ENCODE measurements around the gene KCTD10. TPM values are rescaled to one million over a fixed set of nuclear protein-coding genes. Genes with fewer than 3 reads are reported as not detected.

KCTD10 gene
- total and polyA plus RNA-seq, 2 of the 13 experiments (the other 11 are each of a cell fraction or from before 2014, with no cell fraction given) = 6.9 to 25.4 TPM

DNA sequence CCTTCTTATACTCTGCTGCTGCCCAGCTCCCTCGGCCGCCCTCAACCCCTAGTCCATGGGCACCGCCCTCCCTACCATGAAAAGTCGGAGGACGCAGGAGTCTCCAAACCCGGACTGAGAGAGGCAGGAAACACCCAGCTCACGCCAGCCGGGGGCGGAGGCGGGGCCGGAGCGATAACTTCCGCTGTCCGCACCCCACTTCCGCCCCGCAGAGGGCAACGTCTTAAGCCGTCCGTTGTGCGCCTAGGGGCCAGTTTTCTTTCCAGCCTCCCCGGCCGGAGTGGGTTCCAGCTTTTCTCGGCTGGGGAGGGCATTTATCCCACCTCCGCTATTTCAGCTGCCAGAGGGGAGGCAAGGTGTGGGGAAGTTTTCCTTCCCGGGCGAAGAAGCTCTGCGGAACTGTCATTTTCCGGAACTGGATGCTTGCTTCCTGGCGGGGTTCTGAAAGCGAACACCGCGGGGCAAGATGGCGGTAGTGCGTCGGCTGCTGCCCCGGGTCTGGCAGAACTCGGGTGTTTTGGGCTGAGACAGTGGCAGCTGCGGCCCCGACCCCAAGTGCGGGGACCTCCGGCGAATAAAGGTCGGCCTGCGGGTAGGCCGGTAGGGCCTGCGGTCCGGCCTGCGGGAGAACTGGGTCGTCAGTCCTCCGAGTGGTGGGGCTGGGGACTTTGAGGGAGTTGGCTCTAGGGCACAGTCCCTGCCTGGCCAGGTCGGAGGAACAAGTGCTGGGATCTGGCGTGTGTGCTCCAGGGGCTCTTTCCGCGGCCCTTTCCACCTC lies at the start of gene KCTD10, which contains the start of gene UBE3B (continued):
- TF ChIP-seq, protein P1, sequence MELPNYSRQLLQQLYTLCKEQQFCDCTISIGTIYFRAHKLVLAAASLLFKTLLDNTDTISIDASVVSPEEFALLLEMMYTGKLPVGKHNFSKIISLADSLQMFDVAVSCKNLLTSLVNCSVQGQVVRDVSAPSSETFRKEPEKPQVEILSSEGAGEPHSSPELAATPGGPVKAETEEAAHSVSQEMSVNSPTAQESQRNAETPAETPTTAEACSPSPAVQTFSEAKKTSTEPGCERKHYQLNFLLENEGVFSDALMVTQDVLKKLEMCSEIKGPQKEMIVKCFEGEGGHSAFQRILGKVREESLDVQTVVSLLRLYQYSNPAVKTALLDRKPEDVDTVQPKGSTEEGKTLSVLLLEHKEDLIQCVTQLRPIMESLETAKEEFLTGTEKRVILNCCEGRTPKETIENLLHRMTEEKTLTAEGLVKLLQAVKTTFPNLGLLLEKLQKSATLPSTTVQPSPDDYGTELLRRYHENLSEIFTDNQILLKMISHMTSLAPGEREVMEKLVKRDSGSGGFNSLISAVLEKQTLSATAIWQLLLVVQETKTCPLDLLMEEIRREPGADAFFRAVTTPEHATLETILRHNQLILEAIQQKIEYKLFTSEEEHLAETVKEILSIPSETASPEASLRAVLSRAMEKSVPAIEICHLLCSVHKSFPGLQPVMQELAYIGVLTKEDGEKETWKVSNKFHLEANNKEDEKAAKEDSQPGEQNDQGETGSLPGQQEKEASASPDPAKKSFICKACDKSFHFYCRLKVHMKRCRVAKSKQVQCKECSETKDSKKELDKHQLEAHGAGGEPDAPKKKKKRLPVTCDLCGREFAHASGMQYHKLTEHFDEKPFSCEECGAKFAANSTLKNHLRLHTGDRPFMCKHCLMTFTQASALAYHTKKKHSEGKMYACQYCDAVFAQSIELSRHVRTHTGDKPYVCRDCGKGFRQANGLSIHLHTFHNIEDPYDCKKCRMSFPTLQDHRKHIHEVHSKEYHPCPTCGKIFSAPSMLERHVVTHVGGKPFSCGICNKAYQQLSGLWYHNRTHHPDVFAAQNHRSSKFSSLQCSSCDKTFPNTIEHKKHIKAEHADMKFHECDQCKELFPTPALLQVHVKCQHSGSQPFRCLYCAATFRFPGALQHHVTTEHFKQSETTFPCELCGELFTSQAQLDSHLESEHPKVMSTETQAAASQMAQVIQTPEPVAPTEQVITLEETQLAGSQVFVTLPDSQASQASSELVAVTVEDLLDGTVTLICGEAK (IDR thresholded peaks at IDR 0.05) = peak; percentile 97
- TF ChIP-seq, protein P1 (CRISPR knock-in tag; IDR thresholded peaks at IDR 0.05) = peak; percentile 77
- TF ChIP-seq, protein P2, sequence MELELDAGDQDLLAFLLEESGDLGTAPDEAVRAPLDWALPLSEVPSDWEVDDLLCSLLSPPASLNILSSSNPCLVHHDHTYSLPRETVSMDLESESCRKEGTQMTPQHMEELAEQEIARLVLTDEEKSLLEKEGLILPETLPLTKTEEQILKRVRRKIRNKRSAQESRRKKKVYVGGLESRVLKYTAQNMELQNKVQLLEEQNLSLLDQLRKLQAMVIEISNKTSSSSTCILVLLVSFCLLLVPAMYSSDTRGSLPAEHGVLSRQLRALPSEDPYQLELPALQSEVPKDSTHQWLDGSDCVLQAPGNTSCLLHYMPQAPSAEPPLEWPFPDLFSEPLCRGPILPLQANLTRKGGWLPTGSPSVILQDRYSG (CRISPR knock-in tag; IDR thresholded peaks at IDR 0.05) = no peak
- TF ChIP-seq RXRB (CRISPR knock-in tag; IDR thresholded peaks at IDR 0.05; ENCODE audit: borderline replicate concordance) = peak; percentile 12; the same call in 1 of the 2 replicates
- TF ChIP-seq, protein P3, sequence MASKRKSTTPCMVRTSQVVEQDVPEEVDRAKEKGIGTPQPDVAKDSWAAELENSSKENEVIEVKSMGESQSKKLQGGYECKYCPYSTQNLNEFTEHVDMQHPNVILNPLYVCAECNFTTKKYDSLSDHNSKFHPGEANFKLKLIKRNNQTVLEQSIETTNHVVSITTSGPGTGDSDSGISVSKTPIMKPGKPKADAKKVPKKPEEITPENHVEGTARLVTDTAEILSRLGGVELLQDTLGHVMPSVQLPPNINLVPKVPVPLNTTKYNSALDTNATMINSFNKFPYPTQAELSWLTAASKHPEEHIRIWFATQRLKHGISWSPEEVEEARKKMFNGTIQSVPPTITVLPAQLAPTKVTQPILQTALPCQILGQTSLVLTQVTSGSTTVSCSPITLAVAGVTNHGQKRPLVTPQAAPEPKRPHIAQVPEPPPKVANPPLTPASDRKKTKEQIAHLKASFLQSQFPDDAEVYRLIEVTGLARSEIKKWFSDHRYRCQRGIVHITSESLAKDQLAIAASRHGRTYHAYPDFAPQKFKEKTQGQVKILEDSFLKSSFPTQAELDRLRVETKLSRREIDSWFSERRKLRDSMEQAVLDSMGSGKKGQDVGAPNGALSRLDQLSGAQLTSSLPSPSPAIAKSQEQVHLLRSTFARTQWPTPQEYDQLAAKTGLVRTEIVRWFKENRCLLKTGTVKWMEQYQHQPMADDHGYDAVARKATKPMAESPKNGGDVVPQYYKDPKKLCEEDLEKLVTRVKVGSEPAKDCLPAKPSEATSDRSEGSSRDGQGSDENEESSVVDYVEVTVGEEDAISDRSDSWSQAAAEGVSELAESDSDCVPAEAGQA (IDR thresholded peaks at IDR 0.05; ENCODE audit: low read depth) = peak; percentile 71
- TF ChIP-seq, protein P3 (CRISPR knock-in tag; IDR thresholded peaks at IDR 0.05; ENCODE audit: borderline replicate concordance) = 0 out of 2 replicates have a peak, but pooled peaks have one; percentile 67
- TF ChIP-seq JDP2 (CRISPR knock-in tag; IDR thresholded peaks at IDR 0.05; ENCODE audit: borderline replicate concordance) = no peak; the same call in 1 of the 2 replicates
- peak; percentile 33; the same call in 1 of the 2 replicates for TF ChIP-seq RXRA (CRISPR knock-in tag; IDR thresholded peaks at IDR 0.05)
- peak; percentile 20 for TF ChIP-seq HNRNPH1 (optimal IDR thresholded peaks at IDR 0.05; ENCODE audit: low read depth, low read length)
- peak; percentile 89; the same call in 1 of the 2 replicates for TF ChIP-seq ZNF543 (CRISPR knock-in tag; IDR thresholded peaks at IDR 0.05)
- peak; percentile 46; the same call in 1 of the 2 replicates for TF ChIP-seq ARNTL (CRISPR knock-in tag; IDR thresholded peaks at IDR 0.05)

All from HepG2 (cell line).